ENCODE data around the gene CAPN8.

Gene CAPN8

GRCh38 chr1:223622132-223622842 is 43.2 kb downstream of the CAPN8 start:
- no peak overlapping the region for H3K27ac ChIP-seq
- TF ChIP-seq CTCF (conservative IDR thresholded peaks at IDR 0.05): no peak

DNA sequence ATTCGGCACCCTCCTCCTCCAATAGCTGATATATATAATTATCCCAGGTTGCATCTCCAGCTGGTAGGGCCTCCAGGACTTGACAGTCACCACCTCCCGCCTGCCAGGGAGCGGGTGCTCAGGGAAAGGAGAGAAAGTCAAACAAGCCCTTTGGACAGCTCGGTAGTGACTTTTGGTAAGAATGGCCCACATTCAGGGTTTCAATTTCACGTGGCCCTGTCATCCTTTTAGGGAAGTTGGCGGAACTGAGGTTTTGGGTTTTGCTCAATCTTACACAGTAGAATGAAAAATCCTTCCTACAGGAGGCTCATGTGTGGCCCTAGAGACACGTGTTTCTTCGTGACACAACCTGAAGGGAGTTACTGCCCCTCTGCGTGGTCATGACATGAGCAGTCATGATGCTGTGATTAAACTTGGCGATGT is 44.2 kb downstream of the CAPN8 start:
- TF ChIP-seq CTCF (conservative IDR thresholded peaks at IDR 0.05): no peak

GRCh38 chr1:223620297-223620897 is 45.1 kb downstream of the CAPN8 start:
- TF ChIP-seq CTCF (conservative IDR thresholded peaks at IDR 0.05): no peak
- H3K27ac ChIP-seq: no peak overlapping the region

More for the DNA sequence above, 44.2 kb downstream of the CAPN8 start:
- no peak overlapping the region for H3K27ac ChIP-seq

DNA sequence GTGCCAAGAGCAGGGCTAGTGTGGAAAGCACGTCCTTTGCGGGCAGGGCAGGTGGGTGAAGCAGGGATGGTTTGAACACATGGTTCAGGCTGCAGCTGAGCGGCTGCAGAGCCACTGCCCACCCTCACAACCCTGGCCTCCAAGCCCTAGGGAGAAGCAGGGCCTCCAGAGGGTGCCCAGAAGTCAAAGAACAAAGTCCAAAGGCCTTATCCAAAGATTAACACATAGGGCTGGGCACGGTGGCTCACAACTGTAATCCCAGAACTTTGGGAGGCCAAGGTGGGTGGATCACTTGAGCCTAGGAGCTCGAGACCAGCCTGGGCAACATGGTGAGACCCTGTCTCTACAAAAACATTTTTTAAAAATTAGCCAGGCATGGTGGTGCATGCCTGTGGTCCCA is 46.8 kb downstream of the CAPN8 start:
- no peak overlapping the region for H3K27ac ChIP-seq
- no peak for TF ChIP-seq CTCF (conservative IDR thresholded peaks at IDR 0.05)

DNA sequence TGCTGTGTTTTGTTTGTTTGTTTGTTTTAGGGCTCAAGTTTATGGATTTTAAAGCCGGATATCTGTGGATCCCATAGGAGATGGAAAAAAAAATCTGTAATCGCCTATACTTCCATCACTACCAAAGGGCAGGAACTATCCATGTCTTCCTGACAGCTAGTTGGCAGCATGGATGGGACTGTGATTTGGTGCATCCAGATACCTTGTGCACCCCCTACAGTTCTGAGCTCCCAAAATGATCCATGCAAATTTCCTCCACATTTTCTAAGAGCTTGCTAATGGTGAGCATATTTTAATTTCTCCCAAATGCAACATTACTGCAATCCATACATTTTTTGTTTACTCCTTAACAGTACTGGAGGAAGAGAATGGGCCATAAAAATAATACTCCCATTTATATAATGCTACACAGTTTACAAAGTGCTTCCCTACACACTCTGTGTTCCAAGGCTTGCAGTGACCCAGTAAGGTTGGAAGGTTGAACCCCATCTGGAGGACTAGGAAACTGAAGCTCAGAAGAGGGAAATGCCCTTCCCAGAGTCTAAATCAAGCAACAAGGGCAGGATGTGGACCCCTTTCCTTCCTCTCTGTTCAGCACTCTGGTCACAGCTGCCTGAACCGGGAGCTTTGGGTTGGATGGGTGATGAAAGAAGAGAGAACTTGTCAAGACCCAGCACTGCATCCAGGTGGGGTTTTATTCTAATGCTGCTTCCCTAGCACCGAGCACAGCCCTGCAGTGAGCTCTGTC is 48.0 kb downstream of the CAPN8 start:
- H3K27ac ChIP-seq: no peak overlapping the region
- TF ChIP-seq CTCF (conservative IDR thresholded peaks at IDR 0.05): peak; percentile 33

GRCh38 chr1:223616586-223616985 is 48.9 kb downstream of the CAPN8 start:
- TF ChIP-seq CTCF (conservative IDR thresholded peaks at IDR 0.05): no peak
- no peak overlapping the region for H3K27ac ChIP-seq

GRCh38 chr1:223611936-223612335 is 53.6 kb downstream of the CAPN8 start:
- TF ChIP-seq CTCF (conservative IDR thresholded peaks at IDR 0.05): no peak
- no peak overlapping the region for H3K27ac ChIP-seq

Data from VCaP (cell line).